GM12864 (cell line): ENCODE measurements around the gene RWDD2A.

Experiments
- DNase-seq: peaks from one replicate; pipeline ENCODE4 v3.0.0-alpha.2; 2011; ENCODE audit warnings: low read depth
- H3K4me3 ChIP-seq: 2 replicates; pipeline ENCODE4 v1.5.1; 2011; ENCODE audit warnings: mild to moderate bottlenecking, low read depth, low read length, control low read depth
- TF ChIP-seq, protein P1 (sequence below): IDR thresholded peaks from 2 replicates; pipeline ENCODE4 v1.5.1; 2011; ENCODE audit warnings: low read depth, mild to moderate bottlenecking, moderate library complexity, low read length, control low read depth, inconsistent platforms; ENCODE audit errors: missing control alignments

RWDD2A gene

DNA sequence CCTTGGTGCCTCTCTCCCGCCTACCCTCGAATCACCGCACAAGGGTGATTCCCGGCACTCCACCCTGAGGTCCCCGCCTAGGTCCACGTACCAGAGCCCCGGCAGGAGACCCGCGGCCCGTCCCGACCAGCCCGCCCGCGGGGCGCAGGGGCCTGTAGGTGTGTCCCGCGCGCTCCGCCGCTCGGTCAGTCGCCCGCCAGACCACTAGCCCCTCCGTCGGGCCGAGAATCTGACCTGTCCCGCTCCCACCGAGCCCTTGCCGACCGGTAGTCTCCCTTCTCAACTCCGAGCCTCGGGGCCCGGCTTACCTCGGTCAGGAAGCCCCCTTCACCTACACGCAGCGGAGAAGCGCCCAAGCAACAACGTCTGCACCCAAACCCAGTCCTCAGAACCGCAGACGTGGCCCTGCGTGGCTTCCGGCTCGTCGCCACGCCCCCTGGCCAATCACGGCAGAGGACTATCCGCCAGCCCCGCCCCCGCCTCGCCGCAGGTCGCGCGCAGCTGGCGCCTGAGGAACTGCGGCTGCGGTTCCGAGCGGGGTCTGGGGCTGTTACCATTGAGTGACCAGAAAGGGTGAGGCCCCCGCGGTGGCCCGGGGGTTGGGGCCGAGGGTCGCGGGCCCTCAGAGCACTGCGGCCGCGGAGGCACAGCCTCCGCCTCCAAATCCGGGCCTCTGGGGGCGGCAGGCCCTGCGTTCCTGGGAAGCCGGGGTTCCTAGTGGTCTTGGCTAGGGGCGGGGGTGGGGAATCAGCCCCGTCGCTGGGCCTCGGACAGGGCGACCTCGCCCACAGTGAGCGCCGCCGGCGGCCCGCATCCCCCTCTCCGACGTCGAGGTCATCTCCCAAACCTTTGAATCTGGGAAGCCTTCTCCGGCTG lies at the start of gene RWDD2A, which contains the start of gene PGM3:
TSS of gene RWDD2A (plus strand) at position 487 of the 876 bp plus-strand sequence. CDS start 1,095 bp downstream, outside the sequence.
TSS of gene PGM3 (minus strand) at position 395 of the 876 bp plus-strand sequence. CDS start 2,253 bp downstream, outside the sequence.
- DNase-seq = peak; percentile 68
- peak within 1 kb of the TSS; percentile 73 for H3K4me3 ChIP-seq
- TF ChIP-seq, protein P1, sequence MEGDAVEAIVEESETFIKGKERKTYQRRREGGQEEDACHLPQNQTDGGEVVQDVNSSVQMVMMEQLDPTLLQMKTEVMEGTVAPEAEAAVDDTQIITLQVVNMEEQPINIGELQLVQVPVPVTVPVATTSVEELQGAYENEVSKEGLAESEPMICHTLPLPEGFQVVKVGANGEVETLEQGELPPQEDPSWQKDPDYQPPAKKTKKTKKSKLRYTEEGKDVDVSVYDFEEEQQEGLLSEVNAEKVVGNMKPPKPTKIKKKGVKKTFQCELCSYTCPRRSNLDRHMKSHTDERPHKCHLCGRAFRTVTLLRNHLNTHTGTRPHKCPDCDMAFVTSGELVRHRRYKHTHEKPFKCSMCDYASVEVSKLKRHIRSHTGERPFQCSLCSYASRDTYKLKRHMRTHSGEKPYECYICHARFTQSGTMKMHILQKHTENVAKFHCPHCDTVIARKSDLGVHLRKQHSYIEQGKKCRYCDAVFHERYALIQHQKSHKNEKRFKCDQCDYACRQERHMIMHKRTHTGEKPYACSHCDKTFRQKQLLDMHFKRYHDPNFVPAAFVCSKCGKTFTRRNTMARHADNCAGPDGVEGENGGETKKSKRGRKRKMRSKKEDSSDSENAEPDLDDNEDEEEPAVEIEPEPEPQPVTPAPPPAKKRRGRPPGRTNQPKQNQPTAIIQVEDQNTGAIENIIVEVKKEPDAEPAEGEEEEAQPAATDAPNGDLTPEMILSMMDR = no peak

DNA sequence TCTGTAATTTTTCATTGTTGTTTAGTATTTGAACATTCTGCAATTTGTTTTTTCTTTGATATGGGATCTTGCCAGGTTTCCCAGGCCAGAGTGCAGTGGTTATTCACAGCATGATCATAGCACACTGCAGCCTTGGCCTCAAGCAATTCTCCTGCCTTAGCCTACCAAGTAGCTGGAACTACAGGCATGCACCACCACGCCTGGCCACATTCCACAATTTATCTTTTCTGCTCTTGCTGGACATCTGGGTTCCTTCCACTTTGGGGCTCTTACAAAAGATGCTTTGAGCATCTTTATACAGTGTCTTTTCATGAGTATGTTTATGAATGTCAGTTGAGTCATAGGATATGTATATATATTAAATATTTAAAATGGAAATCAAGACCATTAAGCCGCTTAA lies 42.0 kb upstream of the RWDD2A start:
- no peak overlapping the region for H3K4me3 ChIP-seq
- DNase-seq = no peak
- TF ChIP-seq, protein P1 = no peak

DNA sequence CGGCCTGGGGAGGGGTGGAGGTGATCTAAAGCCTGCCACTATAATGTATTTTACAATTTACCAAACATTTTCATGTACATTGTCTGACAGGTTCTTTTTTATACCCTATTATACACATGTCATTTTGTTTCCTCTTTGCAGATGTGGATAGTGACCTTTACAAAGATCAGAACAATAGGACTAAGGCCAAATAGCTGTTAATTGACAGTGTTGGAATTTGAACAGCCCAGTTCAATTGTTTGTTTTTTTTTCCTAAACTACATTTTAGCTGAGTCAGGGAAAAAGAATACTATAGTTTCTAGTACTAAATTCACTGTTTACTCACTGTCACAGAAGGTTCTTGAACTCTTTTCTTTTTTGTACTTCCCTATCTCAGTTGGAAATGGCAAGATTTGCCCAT lies 40.2 kb upstream of the RWDD2A start:
- no peak overlapping the region for H3K4me3 ChIP-seq
- TF ChIP-seq, protein P1 = no peak
- DNase-seq = no peak

DNA sequence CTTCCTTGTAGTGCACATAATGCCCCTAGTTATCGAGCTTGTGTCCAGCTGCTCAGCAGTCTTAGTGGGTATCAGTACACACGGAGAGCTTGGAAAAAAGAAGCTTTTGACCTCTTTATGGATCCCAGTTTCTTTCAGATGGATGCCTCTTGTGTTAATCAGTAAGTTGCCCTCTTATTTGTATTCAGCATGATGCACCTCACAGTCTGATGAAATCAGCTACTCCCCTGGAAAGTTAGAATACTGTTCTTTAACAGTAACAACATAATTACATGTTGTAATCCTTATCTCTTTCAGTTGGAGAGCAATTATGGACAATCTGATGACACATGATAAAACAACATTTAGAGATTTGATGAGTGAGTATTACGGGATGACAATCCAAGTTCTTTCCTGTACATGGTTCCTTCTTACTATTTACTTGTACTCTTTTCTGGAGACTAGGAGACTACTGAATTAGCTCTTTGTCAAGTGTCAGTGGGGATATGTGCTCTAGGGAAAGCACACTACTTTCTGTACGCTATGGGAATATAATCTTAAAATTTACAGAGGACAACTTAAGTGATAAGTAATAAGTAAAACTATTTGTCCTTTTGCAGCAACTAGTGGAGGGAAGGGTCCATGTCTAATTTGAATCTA lies 39.2 kb upstream of the RWDD2A start:
- TF ChIP-seq, protein P1 = no peak
- H3K4me3 ChIP-seq = no peak overlapping the region
- DNase-seq = no peak

DNA sequence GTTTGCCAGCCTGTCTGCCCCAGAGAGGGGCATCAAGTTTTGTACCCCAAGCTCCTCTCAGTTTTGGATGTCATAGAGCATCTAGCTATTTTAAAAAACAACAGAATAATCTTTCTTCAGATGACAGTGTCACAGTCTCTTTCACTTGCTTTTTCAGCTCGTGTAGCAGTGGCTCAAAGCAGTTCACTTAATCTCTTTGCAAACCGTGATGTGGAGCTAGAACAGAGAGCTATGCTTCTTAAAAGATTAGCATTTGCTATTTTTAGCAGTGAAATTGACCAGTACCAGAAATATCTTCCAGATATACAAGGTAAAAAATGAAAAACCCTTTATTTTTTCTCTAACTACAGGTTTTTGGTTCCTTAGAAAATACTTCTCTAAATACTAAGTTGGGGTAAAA lies 37.4 kb upstream of the RWDD2A start:
- DNase-seq = no peak
- TF ChIP-seq, protein P1 = no peak
- H3K4me3 ChIP-seq = no peak overlapping the region

DNA sequence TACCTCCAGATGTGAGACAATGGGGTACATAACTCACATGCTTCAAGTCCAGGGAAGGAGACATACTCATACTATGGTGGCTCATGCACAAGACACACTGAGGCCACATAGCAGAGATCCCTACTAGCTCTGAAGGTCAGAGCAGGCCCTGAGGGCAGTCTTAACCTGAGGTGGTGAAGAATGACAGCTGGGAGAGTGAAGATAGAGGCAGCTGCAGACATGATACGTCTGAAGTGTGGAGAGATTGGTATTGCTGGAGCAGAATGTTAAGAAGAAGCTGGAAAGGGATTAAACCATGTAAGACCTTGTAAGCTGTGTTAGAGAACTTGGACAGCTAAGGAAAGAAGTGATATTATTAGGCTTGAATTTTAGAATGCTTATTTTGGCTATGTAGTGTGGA lies 33.0 kb upstream of the RWDD2A start:
- no peak for DNase-seq
- TF ChIP-seq, protein P1 = no peak
- no peak overlapping the region for H3K4me3 ChIP-seq
